GM12874 (cell line): ENCODE measurements around the gene RABGAP1L.

Experiments used
- TF ChIP-seq, protein P1 (sequence below): IDR thresholded peaks from 2 replicates; pipeline ENCODE4 v1.5.1; 2011; ENCODE audit warnings: low read depth, mild to moderate bottlenecking, control low read depth, low read length, moderate library complexity; ENCODE audit not compliant: insufficient read depth

Gene RABGAP1L

DNA sequence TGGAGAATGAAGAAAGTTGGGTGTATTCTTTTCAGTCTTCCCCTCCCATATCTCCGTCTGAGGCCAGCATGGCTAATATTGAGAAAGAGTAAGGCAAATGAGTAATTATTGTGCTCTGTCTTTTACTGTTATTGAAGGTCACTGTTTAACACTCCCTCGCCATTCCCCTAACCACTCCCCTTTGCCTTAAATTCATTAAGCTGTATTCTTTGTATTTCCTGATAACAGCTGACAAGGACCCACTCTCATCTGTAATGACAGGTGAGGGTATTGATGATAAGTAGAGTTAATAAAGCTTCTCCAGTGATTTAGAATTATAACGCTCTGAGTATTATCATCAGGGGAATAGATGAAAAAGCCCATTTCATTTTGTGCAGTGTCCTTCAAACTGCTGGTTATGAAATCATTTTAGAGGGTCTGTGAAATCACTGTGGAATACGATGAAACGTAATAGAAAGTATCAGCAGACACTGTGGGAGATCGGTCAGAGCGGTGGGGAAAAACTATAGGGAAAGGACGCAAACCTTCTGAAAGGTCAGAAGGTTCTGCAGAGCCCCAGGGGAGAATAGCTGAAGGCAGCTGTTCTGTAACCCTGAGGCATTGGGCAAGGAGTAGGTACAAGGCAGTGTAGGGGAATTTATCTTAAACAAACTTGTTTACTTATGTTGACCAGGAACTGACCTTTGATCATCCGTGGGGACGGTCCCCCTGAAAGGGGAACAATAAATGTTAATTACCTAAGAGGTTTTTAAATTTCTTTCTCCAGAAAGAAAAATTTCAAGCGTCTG is 794.2 kb downstream of the RABGAP1L start:
- TF ChIP-seq, protein P1, sequence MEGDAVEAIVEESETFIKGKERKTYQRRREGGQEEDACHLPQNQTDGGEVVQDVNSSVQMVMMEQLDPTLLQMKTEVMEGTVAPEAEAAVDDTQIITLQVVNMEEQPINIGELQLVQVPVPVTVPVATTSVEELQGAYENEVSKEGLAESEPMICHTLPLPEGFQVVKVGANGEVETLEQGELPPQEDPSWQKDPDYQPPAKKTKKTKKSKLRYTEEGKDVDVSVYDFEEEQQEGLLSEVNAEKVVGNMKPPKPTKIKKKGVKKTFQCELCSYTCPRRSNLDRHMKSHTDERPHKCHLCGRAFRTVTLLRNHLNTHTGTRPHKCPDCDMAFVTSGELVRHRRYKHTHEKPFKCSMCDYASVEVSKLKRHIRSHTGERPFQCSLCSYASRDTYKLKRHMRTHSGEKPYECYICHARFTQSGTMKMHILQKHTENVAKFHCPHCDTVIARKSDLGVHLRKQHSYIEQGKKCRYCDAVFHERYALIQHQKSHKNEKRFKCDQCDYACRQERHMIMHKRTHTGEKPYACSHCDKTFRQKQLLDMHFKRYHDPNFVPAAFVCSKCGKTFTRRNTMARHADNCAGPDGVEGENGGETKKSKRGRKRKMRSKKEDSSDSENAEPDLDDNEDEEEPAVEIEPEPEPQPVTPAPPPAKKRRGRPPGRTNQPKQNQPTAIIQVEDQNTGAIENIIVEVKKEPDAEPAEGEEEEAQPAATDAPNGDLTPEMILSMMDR = no peak

GRCh38 chr1:174954073-174954460 is 794.7 kb downstream of the RABGAP1L start:
- TF ChIP-seq, protein P1 = no peak

DNA sequence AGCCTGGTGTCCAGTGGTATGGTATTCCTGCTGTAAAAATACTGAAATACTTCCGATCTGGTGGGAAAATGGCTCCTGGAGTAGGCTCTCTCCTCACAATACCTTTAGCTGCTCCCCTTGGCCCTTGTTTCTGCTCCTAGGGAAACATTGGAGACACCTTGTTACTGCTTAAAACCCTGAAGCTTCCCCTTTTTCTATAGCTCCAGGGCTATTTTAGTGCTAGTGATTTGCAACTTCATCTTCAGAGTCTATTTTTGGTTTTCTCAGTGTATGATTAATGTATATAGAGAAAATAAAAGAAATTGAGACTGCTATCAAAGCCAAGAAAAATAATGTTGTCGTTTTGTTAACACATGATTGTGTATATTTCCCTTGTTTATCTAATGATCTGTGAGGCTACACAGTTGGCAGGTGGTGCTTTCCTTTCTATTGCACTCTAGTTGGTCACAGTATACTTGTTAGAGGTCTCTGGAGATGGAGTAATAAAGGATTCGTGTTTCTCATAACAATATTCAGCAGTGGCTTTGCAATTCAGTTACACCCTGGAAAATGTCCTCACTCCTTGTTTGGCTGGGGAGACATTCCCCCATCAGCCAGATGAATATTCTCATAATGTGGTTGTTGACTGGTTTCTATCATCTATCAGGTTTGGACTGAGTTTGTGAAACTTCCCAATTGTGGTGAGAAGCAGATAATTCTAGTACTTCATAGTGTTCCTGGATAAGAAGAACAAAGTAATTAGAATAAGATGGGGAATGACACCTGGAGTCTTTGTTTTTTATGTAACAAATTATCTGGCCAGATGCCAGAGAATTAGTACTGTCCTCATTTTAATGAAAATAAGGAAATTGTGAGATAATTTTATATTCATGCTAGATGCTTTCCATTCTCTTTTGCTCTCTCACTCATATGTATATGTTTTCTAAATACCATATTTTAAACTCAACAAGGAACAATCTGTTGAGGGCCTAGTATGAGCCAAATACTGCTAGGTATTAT is 795.6 kb downstream of the RABGAP1L start:
- TF ChIP-seq, protein P1 = no peak

GRCh38 chr1:174956086-174956485 is 796.8 kb downstream of the RABGAP1L start:
- TF ChIP-seq, protein P1 = no peak

- TF ChIP-seq, protein P1 = no peak
Observed at GRCh38 chr1:174956976-174957375, 797.7 kb downstream of the RABGAP1L start.

- TF ChIP-seq, protein P1 = no peak
Observed at GRCh38 chr1:174957829-174958228, 798.5 kb downstream of the RABGAP1L start.

GRCh38 chr1:174958396-174958795 is 799.1 kb downstream of the RABGAP1L start:
- TF ChIP-seq, protein P1 = no peak
